Measurements from ENCODE around the gene SMAD9. TPM values are rescaled to one million over a fixed set of nuclear protein-coding genes. Genes with fewer than 3 reads are reported as not detected.

The SMAD9 gene
- total and polyA plus RNA-seq, 2 of the 4 experiments (the other 2 are of a cell fraction) = 3.2 to 4.8 TPM

DNA sequence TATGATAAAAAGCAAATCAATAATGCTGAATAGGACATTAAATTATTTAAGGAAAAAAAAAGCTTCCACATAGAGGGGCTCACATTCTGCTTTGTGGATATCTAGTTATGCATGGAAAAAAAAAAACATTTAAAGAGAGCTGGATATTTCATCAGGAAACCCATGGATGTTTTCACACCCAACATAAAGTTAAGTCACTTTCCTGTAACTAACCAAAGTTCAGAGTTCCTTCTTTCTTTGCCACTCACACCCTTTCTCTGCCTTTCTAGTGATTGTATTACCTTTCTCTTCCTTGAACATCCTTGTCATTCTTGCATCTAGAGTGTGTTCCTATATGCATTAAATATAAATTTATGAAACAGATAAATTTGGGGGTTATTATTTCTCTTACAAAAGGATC is 53.8 kb downstream of the SMAD9 start:
- ChIA-PET POLR2A (ENCODE audit: unreplicated experiment) (no interaction called here), CTCF (interaction anchor here (0.9 kb wide), 1 partner anchor 14 kb away, joined by 4 read pairs; no protein-coding TSS in a partner anchor)
- Histone ChIP-seq H3K36me3 (ENCODE audit: control insufficient read depth, insufficient read depth, low read length) (peaks cover 27% of the 10 kb centered on the region), H3K27ac (ENCODE audit: insufficient read depth, low read length) (no peak overlapping the region), H4K8ac (ENCODE audit: low read depth in 2 of 2, low read length in 2 of 2) (no peak overlapping the region), H2AK5ac (ENCODE audit: low read depth, low read length) (no peak overlapping the region), H4K5ac (ENCODE audit: low read depth, low read length) (no peak overlapping the region), H2BK20ac (ENCODE audit: low read depth, low read length) (no peak overlapping the region), H3K4me3 (ENCODE audit: insufficient read depth, low read depth, low read length) (no peak overlapping the region), H3K56ac (ENCODE audit: extremely low read depth, insufficient read depth, low read length) (no peak overlapping the region), H4K20me1 (ENCODE audit: insufficient read depth, low read length) (no peaks in the 10 kb centered on the region), H3K4ac (ENCODE audit: low read depth, low read length) (no peak overlapping the region), H3K9me3 (ENCODE audit: control insufficient read depth, insufficient read depth, low read length) (no peaks in the 10 kb centered on the region), H3K4me2 (ENCODE audit: low read depth, low read length) (no peak overlapping the region), H3K14ac (replicated peaks; ENCODE audit: low read depth, low read length) (no peak overlapping the region), H2AK9ac (replicated peaks; ENCODE audit: low read depth, low read length, poor library complexity) (no peak overlapping the region), H2BK15ac (ENCODE audit: low read depth, low read length) (no peak overlapping the region), H3K9ac (ENCODE audit: low read depth, low read length) (no peak overlapping the region), H2BK120ac (ENCODE audit: low read depth, low read length) (no peak overlapping the region), H3K18ac (ENCODE audit: low read depth, low read length) (no peak overlapping the region), H3K9me1 (ENCODE audit: insufficient read depth, low read length) (peaks cover 6% of the 10 kb centered on the region; the same call in 1 of the 2 replicates), H2BK5ac (ENCODE audit: low read depth, low read length, poor library complexity, severe bottlenecking) (no peak overlapping the region), H3K23ac (ENCODE audit: low read depth, low read length) (no peak overlapping the region), H3K27me3 (ENCODE audit: control insufficient read depth, insufficient read depth, low read length) (no peaks in the 10 kb centered on the region), H2AFZ (replicated peaks; ENCODE audit: low read length, poor library complexity) (no peak overlapping the region), H3K4me1 (ENCODE audit: control insufficient read depth, insufficient read depth, low read length) (no peaks in the 10 kb centered on the region; the same call in 1 of the 2 replicates), H3K79me1 (ENCODE audit: low read depth in 1 of 2, low read length in 2 of 2) (peaks cover 0 to 6% of the 10 kb centered on the region in 2 experiments; a peak in 2 of 4 replicates), H4K91ac (ENCODE audit: insufficient read depth, low read depth, low read length) (no peak overlapping the region)
- no peak for TF ChIP-seq MXI1 (IDR thresholded peaks at IDR 0.05; ENCODE audit: borderline replicate concordance, low read depth, low read length)
- no peak for TF ChIP-seq RAD21 (IDR thresholded peaks at IDR 0.05; ENCODE audit: low read length)
- no peak for TF ChIP-seq POLR2A (IDR thresholded peaks at IDR 0.05; ENCODE audit: low read depth, low read length)
- TF ChIP-seq CEBPB (IDR thresholded peaks at IDR 0.05; ENCODE audit: low read depth, low read length) = no peak
- no peak for TF ChIP-seq NFE2L2 (IDR thresholded peaks at IDR 0.05; ENCODE audit: low read depth, low read length)
- no peak for TF ChIP-seq RCOR1 (IDR thresholded peaks at IDR 0.05; ENCODE audit: insufficient replicate concordance, low read length)
- TF ChIP-seq CHD1 (IDR thresholded peaks at IDR 0.05; ENCODE audit: low read depth, low read length) = no peak
- TF ChIP-seq MAFK (IDR thresholded peaks at IDR 0.05; ENCODE audit: low read depth, low read length) = no peak
- no peak for TF ChIP-seq MAZ (IDR thresholded peaks at IDR 0.05; ENCODE audit: borderline replicate concordance, low read depth, low read length)
- no peak for TF ChIP-seq RFX5 (IDR thresholded peaks at IDR 0.05; ENCODE audit: low read depth, low read length)
- TF ChIP-seq FOS (IDR thresholded peaks at IDR 0.05; ENCODE audit: low read depth, low read length) = no peak
- no peak for TF ChIP-seq SMC3 (IDR thresholded peaks at IDR 0.05; ENCODE audit: low read depth, low read length)
- TF ChIP-seq, protein P1, sequence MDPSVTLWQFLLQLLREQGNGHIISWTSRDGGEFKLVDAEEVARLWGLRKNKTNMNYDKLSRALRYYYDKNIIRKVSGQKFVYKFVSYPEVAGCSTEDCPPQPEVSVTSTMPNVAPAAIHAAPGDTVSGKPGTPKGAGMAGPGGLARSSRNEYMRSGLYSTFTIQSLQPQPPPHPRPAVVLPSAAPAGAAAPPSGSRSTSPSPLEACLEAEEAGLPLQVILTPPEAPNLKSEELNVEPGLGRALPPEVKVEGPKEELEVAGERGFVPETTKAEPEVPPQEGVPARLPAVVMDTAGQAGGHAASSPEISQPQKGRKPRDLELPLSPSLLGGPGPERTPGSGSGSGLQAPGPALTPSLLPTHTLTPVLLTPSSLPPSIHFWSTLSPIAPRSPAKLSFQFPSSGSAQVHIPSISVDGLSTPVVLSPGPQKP (IDR thresholded peaks at IDR 0.05; ENCODE audit: borderline replicate concordance, low read depth, low read length) = no peak
- TF ChIP-seq, protein P2, sequence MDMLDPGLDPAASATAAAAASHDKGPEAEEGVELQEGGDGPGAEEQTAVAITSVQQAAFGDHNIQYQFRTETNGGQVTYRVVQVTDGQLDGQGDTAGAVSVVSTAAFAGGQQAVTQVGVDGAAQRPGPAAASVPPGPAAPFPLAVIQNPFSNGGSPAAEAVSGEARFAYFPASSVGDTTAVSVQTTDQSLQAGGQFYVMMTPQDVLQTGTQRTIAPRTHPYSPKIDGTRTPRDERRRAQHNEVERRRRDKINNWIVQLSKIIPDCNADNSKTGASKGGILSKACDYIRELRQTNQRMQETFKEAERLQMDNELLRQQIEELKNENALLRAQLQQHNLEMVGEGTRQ (IDR thresholded peaks at IDR 0.05; ENCODE audit: low read depth, low read length) = no peak
- TF ChIP-seq BHLHE40 (IDR thresholded peaks at IDR 0.05; ENCODE audit: low read depth, low read length) = no peak
- TF ChIP-seq, protein P3, sequence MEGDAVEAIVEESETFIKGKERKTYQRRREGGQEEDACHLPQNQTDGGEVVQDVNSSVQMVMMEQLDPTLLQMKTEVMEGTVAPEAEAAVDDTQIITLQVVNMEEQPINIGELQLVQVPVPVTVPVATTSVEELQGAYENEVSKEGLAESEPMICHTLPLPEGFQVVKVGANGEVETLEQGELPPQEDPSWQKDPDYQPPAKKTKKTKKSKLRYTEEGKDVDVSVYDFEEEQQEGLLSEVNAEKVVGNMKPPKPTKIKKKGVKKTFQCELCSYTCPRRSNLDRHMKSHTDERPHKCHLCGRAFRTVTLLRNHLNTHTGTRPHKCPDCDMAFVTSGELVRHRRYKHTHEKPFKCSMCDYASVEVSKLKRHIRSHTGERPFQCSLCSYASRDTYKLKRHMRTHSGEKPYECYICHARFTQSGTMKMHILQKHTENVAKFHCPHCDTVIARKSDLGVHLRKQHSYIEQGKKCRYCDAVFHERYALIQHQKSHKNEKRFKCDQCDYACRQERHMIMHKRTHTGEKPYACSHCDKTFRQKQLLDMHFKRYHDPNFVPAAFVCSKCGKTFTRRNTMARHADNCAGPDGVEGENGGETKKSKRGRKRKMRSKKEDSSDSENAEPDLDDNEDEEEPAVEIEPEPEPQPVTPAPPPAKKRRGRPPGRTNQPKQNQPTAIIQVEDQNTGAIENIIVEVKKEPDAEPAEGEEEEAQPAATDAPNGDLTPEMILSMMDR (conservative IDR thresholded peaks at IDR 0.05; ENCODE audit: low read depth, low read length) = no peak
- intact Hi-C loops (cut with micrococcal nuclease) = no loop called here
- in situ Hi-C loops (cut with MboI; ENCODE audit: low sequenced_read_pairs) = no loop called here
- dilution Hi-C loops (cut with HindIII; ENCODE audit: low sequenced_read_pairs, unreplicated experiment) = loop anchor here (25.0 kb wide), 1 partner anchor 121 kb away; the partner anchor contains the start of gene ALG5
- DNase-seq = no peak
- BruUV-seq (replicated peaks) = no TSS peak
- no peak for ATAC-seq (ENCODE audit: low read depth)
